CD4-positive, alpha-beta T cell (primary cell): ENCODE results near the gene CFB. TPM values are rescaled to one million over a fixed set of nuclear protein-coding genes. Genes with fewer than 3 reads are reported as not detected.
A peak's percentile ranks its signal among the peaks of the same experiment; 100 is the strongest.

Source experiments
- ATAC-seq: fragments of 200-7000 bp; cut with Tn5 transposase; one replicate; pipeline ENCODE4 v1.10.0; 2022; ENCODE audit warnings: mild to moderate bottlenecking; ENCODE audit not compliant: poor library complexity
- CTCF ChIA-PET: fragments of 350-600 bp; sonication (Branson Sonifier 250); formaldehyde crosslinking; loops from one replicate; lab custom pipeline; 2021; ENCODE audit warnings: antibody characterized with exemption, inconsistent platforms; lab: Charles Lee
- POLR2A ChIA-PET: fragments of 350-600 bp; sonication (Branson Sonifier 250); formaldehyde crosslinking; loops from one replicate; lab custom pipeline; 2021; ENCODE audit warnings: antibody characterized with exemption, inconsistent platforms; lab: Charles Lee
- DNase-seq, 14 experiments: peaks; one replicate each; pipeline ENCODE4 v3.0.0-alpha.2; 2013 to 2020; ENCODE audit warnings: mixed read lengths in 2 of 14
- H3K27ac ChIP-seq, 2 donors: one replicate each; pipeline versions ENCODE4 v1.5.1 to v1.7.0; 2013; ENCODE audit warnings: low read length in 2 of 2, low read depth in 1 of 2, mild to moderate bottlenecking in 1 of 2
- H3K27me3 ChIP-seq, 2 experiments: 1 replicate in 1 of 2; 2 replicates in 1 of 2; pipeline versions ENCODE4 v1.6.1 to v1.7.0; 2013; ENCODE audit warnings: low read length in 2 of 2, control low read depth in 1 of 2, mild to moderate bottlenecking in 1 of 2, moderate library complexity in 1 of 2; ENCODE audit not compliant: insufficient read depth in 2 of 2, control insufficient read depth in 1 of 2
- H3K36me3 ChIP-seq: one replicate; pipeline ENCODE4 v1.6.1; 2013; ENCODE audit warnings: low read length, control low read depth; ENCODE audit not compliant: insufficient read depth
- H3K4me1 ChIP-seq: one replicate; pipeline ENCODE4 v1.6.1; 2013; ENCODE audit warnings: low read length, control low read depth; ENCODE audit not compliant: insufficient read depth
- H3K4me3 ChIP-seq: one replicate; pipeline ENCODE4 v1.5.1; 2013; ENCODE audit warnings: mild to moderate bottlenecking, low read length, moderate library complexity
- H3K9me3 ChIP-seq, 2 experiments: 1 replicate in 1 of 2; 2 replicates in 1 of 2; pipeline versions ENCODE4 v1.6.1 to v1.7.0; 2013; ENCODE audit warnings: low read length in 2 of 2, mild to moderate bottlenecking in 2 of 2, control low read depth in 1 of 2, moderate library complexity in 1 of 2; ENCODE audit not compliant: control insufficient read depth in 1 of 2, insufficient read depth in 1 of 2
- H3K27ac Mint-ChIP-seq: one replicate; pipeline ENCODE4 v1.8.0; 2020; ENCODE audit warnings: mixed read lengths
- H3K27me3 Mint-ChIP-seq: one replicate; pipeline ENCODE4 v1.8.0; 2021; ENCODE audit warnings: mixed read lengths
- H3K36me3 Mint-ChIP-seq: one replicate; pipeline ENCODE4 v1.8.0; 2021; ENCODE audit warnings: low read depth, mixed read lengths
- H3K4me1 Mint-ChIP-seq: one replicate; pipeline ENCODE4 v1.8.0; 2021; ENCODE audit warnings: low read depth, mixed read lengths
- H3K4me3 Mint-ChIP-seq: one replicate; pipeline ENCODE4 v1.8.0; 2020; ENCODE audit warnings: mild to moderate bottlenecking, mixed read lengths
- H3K9me3 Mint-ChIP-seq: one replicate; pipeline ENCODE4 v1.8.0; 2020; ENCODE audit warnings: mixed read lengths
- CTCF ChIP-seq: fragments of 200-600 bp; IDR thresholded peaks from one replicate; pipeline ENCODE4 v1.8.0; 2022; ENCODE audit warnings: antibody characterized with exemption, mild to moderate bottlenecking
- intact Hi-C, 2 experiments: fragments of 100-400 bp; cut with DNase I in 1 of 2; cut with micrococcal nuclease in 1 of 2; formaldehyde crosslinking; loops; one replicate each; pipeline versions ENCODE4 v1.15.1 to v1.9.0; 2023 to 2025; cut with DNase I, micrococcal nuclease
- polyA plus RNA-seq, 2 donors: library from polyadenylated mRNA; unstranded; fragments of 120-200 nt; gene quantifications; one replicate each; pipeline ENCODE4 v1.2.1, GENCODE V29; 2013
- total RNA-seq, 174 experiments: library from RNA in 2 of 174; stranded (reverse) in 2 of 174; gene quantifications; one replicate each; pipeline ENCODE4 v1.2.3 and lab custom pipeline; 2021 to 2026

CFB gene
- total RNA-seq (1 to 10 TPM; 1.5 to 2.2 TPM), total RNA-seq (lab: John Stamatoyannopoulos, UW) (0 to 0.28 (median 0) reads per million in 172 experiments)
- polyA plus RNA-seq (2013, experiment 1 of 2), result 0.15 TPM
- polyA plus RNA-seq (2013, experiment 2 of 2), result 1.6 TPM

GRCh38 chr6:31945507-31946369, at the start of gene CFB:
Gene CFB (plus strand): TSS chr6:31946095. CDS start chr6:31946222, 127 bp downstream.
- Histone ChIP-seq H3K27ac (no peak within 1 kb of the TSS), H3K4me1 (no peaks in the 10 kb centered on the region), H3K4me3 (no peak within 1 kb of the TSS), H3K9me3 (no peaks in the 10 kb centered on the region), H3K36me3 (no peaks in the 10 kb centered on the region), H3K27me3 (peaks cover 4 to 14% of the 10 kb centered on the region in 2 experiments)
- Mint-ChIP-seq H3K4me3 (no peak within 1 kb of the TSS), H3K9me3 (no peaks in the 10 kb centered on the region), H3K27ac (no peak within 1 kb of the TSS), H3K27me3 (peaks cover 13% of the 10 kb centered on the region), H3K36me3 (peaks cover 1% of the 10 kb centered on the region), H3K4me1 (no peaks in the 10 kb centered on the region)
- ATAC-seq, result no peak
- intact Hi-C loops, result no loop called here
- POLR2A ChIA-PET, result no interaction called here
- TF ChIP-seq CTCF, result no peak
- DNase-seq, result peak in 2 of 14 experiments; percentile 32 to 34
- CTCF ChIA-PET, result no interaction called here

DNA sequence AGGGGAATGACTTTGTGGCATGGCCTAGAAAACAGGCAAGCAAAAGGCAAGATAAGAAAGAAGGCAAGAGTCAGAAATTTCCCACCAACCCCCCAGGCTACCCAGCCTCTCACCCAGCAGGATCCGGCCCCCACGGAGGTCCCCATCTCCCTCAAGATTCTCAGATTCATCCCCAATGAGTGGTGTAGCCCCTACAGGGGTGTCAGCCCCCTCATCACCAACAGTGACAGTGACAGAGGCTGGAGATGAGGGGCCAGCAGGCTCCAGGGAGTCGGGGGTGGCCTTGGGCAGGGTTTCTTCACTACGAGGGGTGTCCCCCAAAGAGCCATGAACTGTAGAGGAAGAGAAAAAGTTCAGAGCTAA, 49.4 kb upstream of the CFB start:
- H3K27me3 Mint-ChIP-seq, result no peaks in the 10 kb centered on the region
- H3K4me3 Mint-ChIP-seq, result peak overlapping the region; percentile 87
- no peaks in the 10 kb centered on the region for H3K27me3 ChIP-seq
- TF ChIP-seq CTCF, result no peak
- H3K4me1 Mint-ChIP-seq, result peaks cover 34% of the 10 kb centered on the region
- H3K9me3 ChIP-seq, result no peaks in the 10 kb centered on the region
- peaks cover 58% of the 10 kb centered on the region for H3K36me3 Mint-ChIP-seq
- DNase-seq (no peak), ATAC-seq (no peak)
- peak overlapping the region; percentile 99 for H3K4me3 ChIP-seq
- POLR2A ChIA-PET, result interaction anchor here (2.7 kb wide), 1 partner anchor 33 kb away, joined by 21 read pairs; the partner anchor contains the start of gene NEU1
- H3K9me3 Mint-ChIP-seq, result no peaks in the 10 kb centered on the region
- H3K4me1 ChIP-seq, result peaks cover 42% of the 10 kb centered on the region
- intact Hi-C loops, result loop anchor here (2.0 to 5.0 kb wide), 5 partner anchors 36 to 349 kb away; partner anchors contain the start of genes NELFE (in 2 of the 2), SKIC2 (in 2 of the 2), ATP6V1G2 (in 1 of the 2) and GPSM3 (in 1 of the 2)
- peak overlapping the region; percentile 62 to 77 for H3K27ac ChIP-seq
- CTCF ChIA-PET, result no interaction called here
- H3K36me3 ChIP-seq, result peaks cover 27% of the 10 kb centered on the region
- peak overlapping the region; percentile 83 for H3K27ac Mint-ChIP-seq

DNA sequence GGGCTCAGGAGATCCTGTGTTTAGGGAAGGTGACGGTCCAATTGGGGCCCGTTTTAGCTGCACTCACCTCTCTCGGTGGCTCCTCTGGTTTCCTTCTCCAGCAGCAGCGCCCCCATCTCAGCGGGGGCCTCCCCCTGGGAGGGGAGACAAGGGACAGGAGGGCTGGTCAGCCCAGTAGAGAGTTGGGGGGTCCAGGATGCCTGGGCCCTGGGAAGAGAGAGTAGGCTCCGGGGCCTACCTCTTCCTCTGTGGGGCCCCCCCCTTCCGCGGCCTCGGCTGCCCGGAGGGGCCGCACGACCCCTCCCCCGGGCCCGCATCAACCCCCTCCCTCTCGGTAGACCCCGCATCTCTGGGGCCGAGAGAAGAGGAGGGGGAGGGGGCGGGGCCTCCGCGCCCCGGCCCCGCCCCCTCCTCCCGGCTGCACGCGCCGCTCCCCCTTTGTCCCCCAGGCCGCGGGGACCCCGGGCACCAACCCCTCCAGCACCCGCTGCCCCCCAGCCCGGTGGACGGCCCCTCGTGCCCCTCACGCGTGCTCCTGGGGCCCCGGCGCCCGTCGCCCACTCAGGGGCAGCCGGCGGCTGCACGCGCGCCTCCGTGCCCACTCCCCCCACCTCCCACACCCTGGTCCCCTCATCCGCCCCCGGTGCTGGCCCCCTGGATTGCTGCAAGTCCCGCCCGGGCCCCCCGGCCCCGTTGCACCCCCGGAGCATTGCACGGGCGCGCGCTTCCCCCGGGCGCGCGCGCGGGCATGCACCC, 48.9 kb upstream of the CFB start:
- DNase-seq, result peak in 4 of 14 experiments; percentile 4 to 40 (median 17)
- peak overlapping the region; percentile 62 to 77 for H3K27ac ChIP-seq
- H3K4me3 Mint-ChIP-seq, result peak overlapping the region; percentile 87
- peaks cover 42% of the 10 kb centered on the region for H3K4me1 ChIP-seq
- ChIA-PET CTCF (interaction anchor here (0.7 to 1.3 kb wide), 2 partner anchors 55 to 67 kb away, joined by 4 read pairs; no protein-coding TSS in a partner anchor), POLR2A (interaction anchor here (0.6 to 2.7 kb wide), 15 partner anchors 32 to 1075 kb away, joined by 3 to 21 read pairs (median 4); partner anchors contain the start of genes ABHD16A, BAG6, DDX39B and DXO)
- H3K36me3 Mint-ChIP-seq, result peaks cover 54% of the 10 kb centered on the region
- peaks cover 24% of the 10 kb centered on the region for H3K36me3 ChIP-seq
- intact Hi-C loops, result loop anchor here (2.0 to 5.0 kb wide), 5 partner anchors 36 to 350 kb away; partner anchors contain the start of genes NELFE (in 2 of the 2), SKIC2 (in 2 of the 2), ATP6V1G2 (in 1 of the 2) and GPSM3 (in 1 of the 2)
- no peaks in the 10 kb centered on the region for H3K27me3 ChIP-seq
- H3K4me3 ChIP-seq, result peak overlapping the region; percentile 99
- H3K9me3 Mint-ChIP-seq, result no peaks in the 10 kb centered on the region
- H3K9me3 ChIP-seq, result no peaks in the 10 kb centered on the region
- no peak for ATAC-seq
- H3K27ac Mint-ChIP-seq, result peak overlapping the region; percentile 98
- H3K27me3 Mint-ChIP-seq, result no peaks in the 10 kb centered on the region
- H3K4me1 Mint-ChIP-seq, result peaks cover 35% of the 10 kb centered on the region
- TF ChIP-seq CTCF, result no peak
